D721Med (cell line): Measurements from ENCODE around the gene RNF223.

ENCODE experiments used
- DNase-seq: peaks from one replicate; pipeline ENCODE4 v3.0.0; 2011; ENCODE audit warnings: low spot score; ENCODE audit not compliant: insufficient read length
- FAIRE-seq: peaks from 2 replicates; lab custom pipeline; 2011; peaks lifted over from hg19 to GRCh38; lab: Jason Lieb, UNC
- CTCF ChIP-seq: IDR thresholded peaks from 2 replicates; pipeline ENCODE4 v1.5.1; 2012; ENCODE audit warnings: mild to moderate bottlenecking, control low read depth; ENCODE audit not compliant: insufficient read depth; ENCODE audit errors: missing control alignments

The RNF223 gene

GRCh38 chr1:1119272-1119890, 45.3 kb upstream of the RNF223 start:
- FAIRE-seq (no peak), DNase-seq (no peak)
- no peak for TF ChIP-seq CTCF

- TF ChIP-seq CTCF, result no peak
- FAIRE-seq (no peak), DNase-seq (no peak)
Measured at GRCh38 chr1:1118876-1119220, 44.7 kb upstream of the RNF223 start.

- FAIRE-seq, result no peak
Measured at GRCh38 chr1:1118011-1118875, 44.1 kb upstream of the RNF223 start.

GRCh38 chr1:1117469-1117831, 43.3 kb upstream of the RNF223 start:
- no peak for DNase-seq
- no peak for FAIRE-seq
- TF ChIP-seq CTCF, result no peak

More at GRCh38 chr1:1118011-1118875, 44.1 kb upstream of the RNF223 start:
- no peak for TF ChIP-seq CTCF
- no peak for DNase-seq

- FAIRE-seq, result no peak
Measured at GRCh38 chr1:1116701-1117468, 42.8 kb upstream of the RNF223 start.

More at GRCh38 chr1:1116701-1117468, 42.8 kb upstream of the RNF223 start:
- no peak for DNase-seq
- no peak for TF ChIP-seq CTCF
